Measurements from ENCODE around the gene CYTH1. TPM values are rescaled to one million over a fixed set of nuclear protein-coding genes. Genes with fewer than 3 reads are reported as not detected.

The CYTH1 gene
- polyA plus RNA-seq (2011; rRNA removed) (9.3 and 12.8 TPM in 2 replicates), polyA minus RNA-seq (2011; rRNA and poly(A)+ RNA removed) (4.6 and 5.8 TPM in 2 replicates)

- no peaks in the 10 kb centered on the region for H3K27me3 ChIP-seq (ENCODE audit: control insufficient read depth, insufficient read depth, low read length)
- H3K36me3 ChIP-seq (ENCODE audit: control insufficient read depth, insufficient read depth, low read length) = no peaks in the 10 kb centered on the region
- peak within 1 kb of the TSS; percentile 91 for H3K4me3 ChIP-seq (ENCODE audit: low read depth, low read length)
- ChIA-PET CTCF (interaction anchor here (1.3 kb wide), 1 partner anchor 22 kb away, joined by 3 read pairs; no protein-coding TSS in a partner anchor), POLR2A (no interaction called here)
- DNase-seq (ENCODE audit: low read depth) = no peak
- no peak for TF ChIP-seq CTCF (IDR thresholded peaks at IDR 0.05; ENCODE audit: insufficient read depth, low read depth, low read length)
Measured at GRCh38 chr17:78781893-78782304, at the start of gene CYTH1. CYTH1 (minus strand) TSS chr17:78782273; CDS start chr17:78782223, 50 bp downstream.

GRCh38 chr17:78829477-78829876, 47.4 kb upstream of the CYTH1 start:
- ChIA-PET POLR2A (no interaction called here), CTCF (no interaction called here)
- no peak for TF ChIP-seq CTCF (IDR thresholded peaks at IDR 0.05; ENCODE audit: insufficient read depth, low read depth, low read length)
- Histone ChIP-seq H3K27me3 (ENCODE audit: control insufficient read depth, insufficient read depth, low read length) (no peaks in the 10 kb centered on the region), H3K36me3 (ENCODE audit: control insufficient read depth, insufficient read depth, low read length) (peaks cover 27% of the 10 kb centered on the region), H3K4me3 (ENCODE audit: low read depth, low read length) (no peak overlapping the region)
- DNase-seq (ENCODE audit: low read depth) = no peak

- H3K27me3 ChIP-seq (ENCODE audit: control insufficient read depth, insufficient read depth, low read length) = no peaks in the 10 kb centered on the region
- peaks cover 32% of the 10 kb centered on the region for H3K36me3 ChIP-seq (ENCODE audit: control insufficient read depth, insufficient read depth, low read length)
- CTCF ChIA-PET = interaction anchor here (1.2 to 1.3 kb wide), 2 partner anchors 13 to 113 kb away, joined by 3 to 5 read pairs; no protein-coding TSS in a partner anchor
- H3K4me3 ChIP-seq (ENCODE audit: low read depth, low read length) = no peak overlapping the region
- no peak for DNase-seq (ENCODE audit: low read depth)
- peak; percentile 66 for TF ChIP-seq CTCF (IDR thresholded peaks at IDR 0.05; ENCODE audit: insufficient read depth, low read depth, low read length)
- POLR2A ChIA-PET = no interaction called here
Measured at GRCh38 chr17:78828470-78829185, 46.6 kb upstream of the CYTH1 start.

- no peak for TF ChIP-seq CTCF (IDR thresholded peaks at IDR 0.05; ENCODE audit: insufficient read depth, low read depth, low read length)
- ChIA-PET POLR2A (interaction anchor here (0.6 kb wide), 2 partner anchors 13 to 1628 kb away, joined by 3 read pairs; no protein-coding TSS in a partner anchor), CTCF (interaction anchor here (0.6 to 1.3 kb wide), 2 partner anchors 11 to 120 kb away, joined by 5 to 6 read pairs; no protein-coding TSS in a partner anchor)
- Histone ChIP-seq H3K4me3 (ENCODE audit: low read depth, low read length) (no peak overlapping the region), H3K36me3 (ENCODE audit: control insufficient read depth, insufficient read depth, low read length) (peaks cover 26% of the 10 kb centered on the region), H3K27me3 (ENCODE audit: control insufficient read depth, insufficient read depth, low read length) (no peaks in the 10 kb centered on the region)
- no peak for DNase-seq (ENCODE audit: low read depth)
Measured at GRCh38 chr17:78826836-78827509, 44.9 kb upstream of the CYTH1 start.

- Histone ChIP-seq H3K36me3 (ENCODE audit: control insufficient read depth, insufficient read depth, low read length) (peaks cover 25% of the 10 kb centered on the region), H3K27me3 (ENCODE audit: control insufficient read depth, insufficient read depth, low read length) (no peaks in the 10 kb centered on the region), H3K4me3 (ENCODE audit: low read depth, low read length) (no peak overlapping the region)
- ChIA-PET CTCF (no interaction called here), POLR2A (interaction anchor here (0.6 kb wide), 2 partner anchors 14 to 1628 kb away, joined by 3 read pairs; no protein-coding TSS in a partner anchor)
- no peak for TF ChIP-seq CTCF (IDR thresholded peaks at IDR 0.05; ENCODE audit: insufficient read depth, low read depth, low read length)
- DNase-seq (ENCODE audit: low read depth) = no peak
Measured at GRCh38 chr17:78826421-78826820, 44.3 kb upstream of the CYTH1 start.
